ENCODE results near the gene TMEM175. TPM values are rescaled to one million over a fixed set of nuclear protein-coding genes. Genes with fewer than 3 reads are reported as not detected.

The TMEM175 gene
- total RNA-seq, 1 donor: 28.3 TPM

- no peak for DNase-seq (ENCODE audit: low read depth in 2 of 3, low spot score in 2 of 3)
Observed at GRCh38 chr4:945274-946102, 13.2 kb downstream of the TMEM175 start.

GRCh38 chr4:946103-946450, 13.8 kb downstream of the TMEM175 start:
- no peak for DNase-seq (ENCODE audit: low read depth in 2 of 3, low spot score in 2 of 3)

- DNase-seq (ENCODE audit: low read depth in 2 of 3, low spot score in 2 of 3): no peak
Observed at GRCh38 chr4:946517-947471, 14.5 kb downstream of the TMEM175 start.

GRCh38 chr4:947491-947971, 15.3 kb downstream of the TMEM175 start:
- no peak for DNase-seq (ENCODE audit: low read depth in 2 of 3, low spot score in 2 of 3)

DNA sequence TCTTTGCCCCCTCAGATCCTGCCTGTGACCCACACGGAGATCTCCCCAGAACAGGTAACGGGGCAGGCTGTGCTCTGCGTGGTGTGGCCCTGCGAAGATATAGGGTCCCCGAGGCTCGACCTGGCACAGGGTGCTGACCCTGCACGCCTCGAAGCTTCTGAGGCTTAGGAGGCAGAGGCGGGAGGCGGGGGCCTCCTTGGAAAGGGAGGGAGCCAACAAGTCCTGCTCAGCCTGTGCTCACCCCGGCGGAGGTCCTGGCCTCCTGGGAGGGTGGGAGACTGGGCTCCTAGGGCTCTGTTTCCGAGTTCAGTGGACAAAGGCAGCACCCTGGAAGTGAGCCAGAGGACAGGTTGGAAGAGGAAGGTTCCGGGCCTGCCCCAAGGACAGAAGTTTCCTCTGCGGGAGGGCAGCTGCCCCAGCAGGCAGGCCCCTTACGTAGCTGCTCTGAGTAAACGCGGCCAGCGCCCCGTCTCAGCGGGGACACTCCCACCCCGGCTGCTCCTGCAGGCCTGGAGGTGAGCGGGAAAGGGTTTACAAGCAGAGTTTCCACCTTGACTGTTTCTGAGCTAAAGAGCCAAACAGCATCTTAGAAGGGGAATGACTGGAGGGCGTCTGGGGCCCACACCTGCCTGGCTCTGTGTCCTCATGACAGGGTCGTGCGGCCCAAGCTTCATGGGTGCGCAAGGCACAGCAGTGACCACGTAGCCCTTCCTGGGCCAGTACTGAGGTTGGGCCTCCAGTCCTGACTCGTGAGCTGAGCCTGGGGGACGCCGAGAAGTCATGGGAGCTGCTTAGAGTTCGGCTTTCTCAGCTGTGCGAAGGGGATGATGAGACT, 16.1 kb downstream of the TMEM175 start:
- DNase-seq (ENCODE audit: low read depth in 2 of 3, low spot score in 2 of 3): no peak

- DNase-seq (ENCODE audit: low read depth in 2 of 3, low spot score in 2 of 3): no peak
Observed at GRCh38 chr4:948936-949300, 16.7 kb downstream of the TMEM175 start.

- no peak for DNase-seq (ENCODE audit: low read depth in 2 of 3, low spot score in 2 of 3)
Observed at GRCh38 chr4:949656-950055, 17.4 kb downstream of the TMEM175 start.

DNA sequence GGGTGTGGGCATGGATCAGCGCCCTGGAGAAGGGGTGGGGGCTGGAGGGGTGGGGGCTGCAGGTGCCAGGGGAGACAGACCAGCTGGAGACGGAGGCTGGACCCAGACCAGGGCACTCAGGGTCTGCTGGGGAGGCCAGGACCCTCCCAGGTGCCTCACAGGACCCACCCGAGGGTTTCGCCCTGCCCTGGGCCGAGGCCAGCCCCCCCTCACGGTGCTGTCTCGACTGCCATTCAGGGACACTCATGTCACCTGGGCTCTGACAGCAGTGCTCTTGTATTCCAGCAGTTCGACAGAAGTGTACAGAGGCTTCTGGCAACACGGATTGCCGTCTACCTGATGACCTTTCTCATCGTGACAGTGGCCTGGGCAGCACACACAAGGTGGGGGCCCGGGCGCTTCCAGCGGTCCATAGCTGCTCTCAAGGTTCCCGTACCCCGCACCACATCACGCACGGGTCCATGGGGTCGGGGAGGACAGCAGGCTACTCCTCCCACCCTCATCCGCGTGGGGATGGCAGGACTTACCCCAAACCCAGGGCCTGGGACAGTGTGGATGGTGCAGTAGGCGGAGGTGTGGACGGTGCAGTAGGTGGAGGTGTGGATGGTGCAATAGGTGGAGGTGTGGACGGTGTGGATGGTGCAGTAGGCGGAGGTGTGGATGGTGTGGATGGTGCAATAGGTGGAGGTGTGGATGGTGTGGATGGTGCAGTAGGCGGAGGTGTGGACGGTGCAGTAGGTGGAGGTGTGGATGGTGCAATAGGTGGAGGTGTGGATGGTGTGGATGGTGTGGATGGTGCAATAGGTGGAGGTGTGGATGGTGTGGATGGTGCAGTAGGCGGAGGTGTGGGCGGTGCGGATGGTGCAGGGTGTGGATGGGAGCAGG, 18.1 kb downstream of the TMEM175 start:
- DNase-seq (ENCODE audit: low read depth in 2 of 3, low spot score in 2 of 3): no peak

- no peak for DNase-seq (ENCODE audit: low read depth in 2 of 3, low spot score in 2 of 3)
Observed at GRCh38 chr4:951186-951585, 18.9 kb downstream of the TMEM175 start.

GRCh38 chr4:951594-952468, 19.6 kb downstream of the TMEM175 start:
- DNase-seq (ENCODE audit: low read depth in 2 of 3, low spot score in 2 of 3): no peak

- DNase-seq (ENCODE audit: low read depth in 2 of 3, low spot score in 2 of 3): no peak
Observed at GRCh38 chr4:952881-953573, 20.8 kb downstream of the TMEM175 start.

DNA sequence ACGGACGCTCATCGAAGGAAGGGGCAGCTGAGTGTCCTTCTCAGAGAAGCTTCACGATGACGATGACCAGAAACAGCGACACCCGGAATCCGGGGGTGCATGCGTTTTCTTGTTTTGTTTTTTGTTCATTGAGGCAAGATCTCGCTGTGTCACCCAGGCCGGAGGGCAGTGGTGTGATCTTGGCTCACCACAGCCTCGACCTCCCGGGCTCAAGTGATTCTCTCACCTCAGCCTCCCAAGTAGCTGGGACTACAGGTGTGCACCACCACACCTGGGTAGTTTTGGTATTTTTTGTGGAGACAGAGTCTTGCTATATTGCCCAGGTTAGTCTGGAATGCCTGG, 21.3 kb downstream of the TMEM175 start:
- no peak for DNase-seq (ENCODE audit: low read depth in 2 of 3, low spot score in 2 of 3)

GRCh38 chr4:954211-955020, 22.2 kb downstream of the TMEM175 start:
- no peak for DNase-seq (ENCODE audit: low read depth in 2 of 3, low spot score in 2 of 3)

DNA sequence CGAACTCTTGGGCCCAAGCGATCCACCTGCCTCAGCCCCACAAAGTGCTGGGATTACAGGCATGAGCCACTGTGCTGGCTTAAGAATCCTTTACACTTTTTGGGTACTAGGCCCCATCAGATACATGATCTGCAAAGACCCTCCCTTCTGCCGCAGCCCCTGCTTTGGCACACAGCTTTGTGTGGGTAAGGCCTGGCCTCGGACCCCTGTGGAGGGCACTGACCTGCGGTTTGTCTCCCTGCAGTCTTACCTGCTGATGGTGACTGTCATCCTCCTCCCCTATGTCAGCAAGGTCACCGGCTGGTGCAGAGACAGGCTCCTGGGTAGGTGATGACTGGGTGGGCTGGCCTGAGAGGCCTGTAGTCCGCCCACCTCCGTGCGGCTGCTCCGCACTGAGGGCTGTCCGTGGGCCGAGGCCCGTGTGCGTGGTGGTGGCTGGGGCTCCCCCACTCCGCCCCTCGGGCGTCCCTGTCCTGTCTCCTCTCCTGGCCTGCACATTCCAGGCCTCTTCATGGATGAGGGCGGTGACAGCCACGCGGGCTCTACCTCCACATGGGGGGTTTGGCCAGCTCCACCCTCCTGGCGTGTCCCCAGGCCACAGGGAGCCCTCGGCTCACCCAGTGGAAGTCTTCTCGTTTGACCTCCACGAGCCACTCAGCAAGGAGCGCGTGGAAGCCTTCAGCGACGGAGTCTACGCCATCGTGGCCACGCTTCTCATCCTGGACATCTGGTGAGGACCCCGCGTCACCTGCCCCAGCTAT, 23.1 kb downstream of the TMEM175 start:
- DNase-seq (ENCODE audit: low read depth in 2 of 3, low spot score in 2 of 3): no peak

DNA sequence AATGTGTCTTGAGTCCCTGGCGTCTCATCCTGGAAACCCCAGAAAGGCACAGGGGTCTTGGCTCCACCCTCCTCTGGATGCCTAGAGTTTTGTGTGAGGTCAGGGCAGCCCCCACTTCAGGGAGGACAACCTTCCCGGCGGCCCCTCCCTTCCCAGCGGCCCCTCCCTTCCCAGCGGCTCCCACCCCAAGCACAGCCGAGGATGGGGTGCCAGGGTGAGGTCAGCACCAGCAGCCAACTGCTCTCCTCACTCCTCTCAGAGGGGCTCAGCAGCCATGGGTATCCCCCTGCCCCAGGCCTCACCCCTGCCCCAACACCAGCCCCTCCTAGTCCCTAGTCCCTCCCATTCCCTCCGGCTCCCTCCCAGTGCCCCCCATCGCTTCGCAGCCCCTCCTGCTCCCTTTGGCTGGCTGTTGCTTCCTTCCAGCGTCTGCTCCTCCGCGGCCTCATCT, 23.7 kb downstream of the TMEM175 start:
- no peak for DNase-seq (ENCODE audit: low read depth in 2 of 3, low spot score in 2 of 3)

DNA sequence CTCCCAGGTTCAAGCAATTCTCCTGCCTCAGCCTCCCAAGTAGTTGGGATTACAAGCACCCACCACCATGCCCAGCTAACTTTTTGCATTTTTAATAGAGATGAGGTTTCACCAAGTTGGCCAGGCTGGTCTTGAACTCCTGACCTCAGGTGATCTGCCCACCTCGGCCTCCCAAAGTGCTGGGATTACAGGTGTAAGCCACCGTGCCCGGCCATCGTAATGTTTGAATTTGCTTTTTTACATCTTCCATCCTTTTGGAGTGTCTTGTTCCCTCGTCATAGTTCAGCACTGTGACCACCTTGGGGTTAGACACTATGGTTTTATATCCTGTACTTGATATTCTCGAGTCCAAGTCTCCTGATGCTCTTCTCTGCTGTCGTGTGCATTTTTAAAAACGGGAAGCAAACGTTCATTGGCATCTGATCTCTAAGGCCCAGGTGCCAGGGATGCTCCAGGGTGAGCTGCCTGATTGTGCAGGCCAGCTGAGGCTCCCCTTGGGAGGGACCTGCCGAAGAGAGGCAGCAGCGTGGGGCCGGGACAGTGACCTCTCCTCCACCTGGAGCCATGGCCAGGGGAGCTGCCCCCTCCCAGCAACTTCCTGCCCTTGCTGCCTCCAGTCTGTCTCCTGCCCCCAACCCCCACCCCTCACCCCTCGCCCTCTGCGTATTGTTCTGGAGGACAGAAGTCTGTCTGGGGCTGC, 24.4 kb downstream of the TMEM175 start:
- no peak for DNase-seq (ENCODE audit: low read depth in 2 of 3, low spot score in 2 of 3)

Measured in hematopoietic multipotent progenitor cell (in vitro differentiated cells).